22Rv1 (cell line): ENCODE data around the gene MPL.

ENCODE experiments used
- H3K27ac ChIP-seq: fragments of 450-650 bp; 2 replicates; pipeline ENCODE4 v1.5.1; 2017
- ZFX ChIP-seq: fragments of 450-650 bp; IDR thresholded peaks from 2 replicates; pipeline ENCODE4 v1.6.1; 2017; ENCODE audit warnings: antibody characterized with exemption, borderline replicate concordance
- TF ChIP-seq, protein P1 (sequence below): fragments of 450-650 bp; IDR thresholded peaks from 2 replicates; pipeline ENCODE4 v1.5.1; 2017; ENCODE audit warnings: mild to moderate bottlenecking

MPL gene

DNA sequence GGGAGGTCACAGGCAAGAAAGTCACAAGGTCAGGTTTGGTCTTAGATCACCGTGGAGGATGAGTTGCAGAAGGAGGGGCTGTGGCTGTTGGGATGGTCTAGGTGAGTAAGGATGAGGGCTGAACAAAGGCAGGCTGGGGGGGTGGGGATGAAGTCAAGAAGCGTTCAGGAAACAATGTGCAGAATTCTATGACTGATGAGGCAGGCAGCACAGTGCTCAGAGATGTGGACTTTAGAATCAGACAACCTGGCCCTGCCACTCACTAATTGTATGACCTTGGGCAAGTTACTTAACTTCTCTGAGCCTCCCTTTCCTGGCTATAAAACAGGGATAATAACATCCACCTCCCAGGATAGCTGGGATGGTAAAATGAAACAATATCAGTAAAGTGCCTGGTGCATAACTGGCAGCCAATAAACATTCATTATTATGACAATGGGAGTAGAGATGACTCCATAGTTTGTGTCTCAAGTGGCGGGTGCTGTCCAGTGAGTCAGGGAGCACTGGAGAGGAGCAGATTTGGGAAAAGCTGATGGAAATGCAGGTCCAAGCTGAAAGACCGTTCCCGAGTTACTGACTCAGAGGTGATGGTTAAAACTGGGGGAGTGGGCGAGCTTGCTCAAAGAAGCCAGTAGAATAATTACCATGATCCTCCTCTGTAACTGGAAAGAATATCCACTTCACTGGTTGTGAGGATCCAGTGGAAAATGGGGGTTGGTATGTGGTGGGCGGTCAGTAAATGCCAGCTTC is 34.7 kb upstream of the MPL start:
- no peak overlapping the region for H3K27ac ChIP-seq
- TF ChIP-seq, protein P1, sequence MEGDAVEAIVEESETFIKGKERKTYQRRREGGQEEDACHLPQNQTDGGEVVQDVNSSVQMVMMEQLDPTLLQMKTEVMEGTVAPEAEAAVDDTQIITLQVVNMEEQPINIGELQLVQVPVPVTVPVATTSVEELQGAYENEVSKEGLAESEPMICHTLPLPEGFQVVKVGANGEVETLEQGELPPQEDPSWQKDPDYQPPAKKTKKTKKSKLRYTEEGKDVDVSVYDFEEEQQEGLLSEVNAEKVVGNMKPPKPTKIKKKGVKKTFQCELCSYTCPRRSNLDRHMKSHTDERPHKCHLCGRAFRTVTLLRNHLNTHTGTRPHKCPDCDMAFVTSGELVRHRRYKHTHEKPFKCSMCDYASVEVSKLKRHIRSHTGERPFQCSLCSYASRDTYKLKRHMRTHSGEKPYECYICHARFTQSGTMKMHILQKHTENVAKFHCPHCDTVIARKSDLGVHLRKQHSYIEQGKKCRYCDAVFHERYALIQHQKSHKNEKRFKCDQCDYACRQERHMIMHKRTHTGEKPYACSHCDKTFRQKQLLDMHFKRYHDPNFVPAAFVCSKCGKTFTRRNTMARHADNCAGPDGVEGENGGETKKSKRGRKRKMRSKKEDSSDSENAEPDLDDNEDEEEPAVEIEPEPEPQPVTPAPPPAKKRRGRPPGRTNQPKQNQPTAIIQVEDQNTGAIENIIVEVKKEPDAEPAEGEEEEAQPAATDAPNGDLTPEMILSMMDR, result no peak
- no peak for TF ChIP-seq ZFX

DNA sequence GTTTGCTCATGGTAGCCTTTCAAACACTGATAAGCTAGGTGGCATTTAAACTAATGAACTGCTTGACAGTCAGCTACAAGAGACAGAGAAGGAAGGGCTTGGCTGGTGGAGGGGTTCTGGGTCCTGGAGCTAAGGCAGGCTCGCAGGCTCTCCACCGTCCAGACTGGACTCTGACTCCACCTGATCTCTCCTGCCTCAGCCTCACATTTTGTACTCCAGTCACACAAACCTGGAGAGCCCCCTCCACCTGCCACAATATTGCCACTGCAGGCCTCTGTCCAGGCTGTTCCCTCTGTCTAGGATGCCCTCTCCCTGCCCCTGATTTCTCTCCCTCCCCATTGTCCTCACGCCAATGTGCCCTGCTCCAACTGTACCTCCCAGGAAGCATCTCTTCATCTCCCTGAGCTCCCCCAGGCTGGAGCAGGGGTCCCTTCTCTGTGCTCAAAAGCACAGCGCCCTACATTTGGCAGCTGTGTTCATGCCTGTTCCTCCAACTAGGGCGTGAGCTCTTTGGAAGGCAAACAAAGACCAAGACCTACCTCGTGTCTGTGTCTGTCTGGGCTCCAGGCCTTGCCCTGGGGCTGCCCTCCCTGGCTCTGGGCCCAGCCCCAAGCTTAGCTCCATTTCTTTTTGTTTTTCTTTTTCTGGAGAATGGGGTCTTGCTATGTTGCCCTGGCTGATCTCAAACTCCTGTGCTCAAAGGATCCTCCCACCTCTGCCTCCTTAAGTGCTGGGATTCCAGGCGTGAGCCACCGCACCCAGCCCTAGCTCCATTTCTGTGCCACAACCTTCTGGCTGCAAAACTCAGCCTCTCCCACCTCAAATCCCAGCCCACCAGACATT is 33.9 kb upstream of the MPL start:
- no peak for TF ChIP-seq ZFX

DNA sequence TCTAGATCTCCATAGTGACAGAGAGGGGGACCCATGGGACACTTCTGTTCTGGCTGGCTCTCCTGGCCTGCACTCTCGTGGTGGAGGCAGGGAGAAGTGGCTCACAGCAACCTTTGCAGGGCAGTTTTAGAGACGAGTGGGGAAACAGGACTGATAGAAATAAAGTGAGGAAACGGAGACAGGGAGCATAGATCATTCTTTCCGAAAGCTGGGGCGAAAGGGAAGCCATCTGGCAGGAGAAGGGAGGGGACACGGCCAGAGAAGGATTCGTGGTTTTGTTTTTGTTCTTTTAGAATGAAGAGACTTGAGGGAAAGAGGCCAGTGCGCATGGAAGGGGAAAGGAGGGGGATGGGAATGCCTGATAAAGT is 33.3 kb upstream of the MPL start:
- H3K27ac ChIP-seq, result no peak overlapping the region
- TF ChIP-seq ZFX, result no peak
- TF ChIP-seq, protein P1, result no peak

More for the DNA sequence above, 33.9 kb upstream of the MPL start:
- no peak overlapping the region for H3K27ac ChIP-seq

DNA sequence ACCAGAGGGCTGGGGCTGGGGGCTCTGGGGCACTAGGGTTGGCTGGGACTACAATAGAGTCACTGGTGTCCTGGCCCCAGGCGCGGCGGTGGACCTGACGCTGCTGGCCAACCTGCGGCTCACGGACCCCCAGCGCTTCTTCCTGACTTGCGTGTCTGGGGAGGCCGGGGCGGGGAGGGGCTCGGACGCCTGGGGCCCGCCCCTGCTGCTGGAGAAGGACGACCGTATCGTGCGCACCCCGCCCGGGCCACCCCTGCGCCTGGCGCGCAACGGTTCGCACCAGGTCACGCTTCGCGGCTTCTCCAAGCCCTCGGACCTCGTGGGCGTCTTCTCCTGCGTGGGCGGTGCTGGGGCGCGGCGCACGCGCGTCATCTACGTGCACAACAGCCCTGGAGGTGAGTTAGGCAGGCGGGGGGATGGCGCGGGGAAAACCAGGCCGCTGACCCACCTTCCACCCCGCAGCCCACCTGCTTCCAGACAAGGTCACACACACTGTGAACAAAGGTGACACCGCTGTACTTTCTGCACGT is 32.8 kb upstream of the MPL start:
- no peak for TF ChIP-seq ZFX
- TF ChIP-seq, protein P1, result no peak
- no peak overlapping the region for H3K27ac ChIP-seq

DNA sequence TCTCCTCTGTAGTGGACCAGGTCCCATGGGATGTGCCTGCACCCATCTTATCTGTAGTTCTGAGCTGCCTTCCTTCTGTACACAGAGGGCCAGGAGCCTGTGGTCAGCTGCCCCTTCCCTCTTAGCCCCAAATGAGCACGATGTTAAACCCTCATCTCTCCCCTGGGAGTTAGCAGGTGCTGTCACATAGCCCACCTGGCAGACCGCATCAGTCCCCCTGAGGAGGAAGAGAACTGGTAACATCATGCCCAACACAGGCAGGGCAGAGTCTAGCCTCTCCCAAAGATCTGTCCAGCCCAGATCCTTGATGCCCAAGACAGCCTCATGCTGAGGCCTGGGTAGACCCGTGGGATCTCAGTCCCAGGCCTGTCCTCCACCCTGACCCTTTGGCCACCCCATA is 32.2 kb upstream of the MPL start:
- no peak overlapping the region for H3K27ac ChIP-seq
- TF ChIP-seq, protein P1, result no peak
- no peak for TF ChIP-seq ZFX

DNA sequence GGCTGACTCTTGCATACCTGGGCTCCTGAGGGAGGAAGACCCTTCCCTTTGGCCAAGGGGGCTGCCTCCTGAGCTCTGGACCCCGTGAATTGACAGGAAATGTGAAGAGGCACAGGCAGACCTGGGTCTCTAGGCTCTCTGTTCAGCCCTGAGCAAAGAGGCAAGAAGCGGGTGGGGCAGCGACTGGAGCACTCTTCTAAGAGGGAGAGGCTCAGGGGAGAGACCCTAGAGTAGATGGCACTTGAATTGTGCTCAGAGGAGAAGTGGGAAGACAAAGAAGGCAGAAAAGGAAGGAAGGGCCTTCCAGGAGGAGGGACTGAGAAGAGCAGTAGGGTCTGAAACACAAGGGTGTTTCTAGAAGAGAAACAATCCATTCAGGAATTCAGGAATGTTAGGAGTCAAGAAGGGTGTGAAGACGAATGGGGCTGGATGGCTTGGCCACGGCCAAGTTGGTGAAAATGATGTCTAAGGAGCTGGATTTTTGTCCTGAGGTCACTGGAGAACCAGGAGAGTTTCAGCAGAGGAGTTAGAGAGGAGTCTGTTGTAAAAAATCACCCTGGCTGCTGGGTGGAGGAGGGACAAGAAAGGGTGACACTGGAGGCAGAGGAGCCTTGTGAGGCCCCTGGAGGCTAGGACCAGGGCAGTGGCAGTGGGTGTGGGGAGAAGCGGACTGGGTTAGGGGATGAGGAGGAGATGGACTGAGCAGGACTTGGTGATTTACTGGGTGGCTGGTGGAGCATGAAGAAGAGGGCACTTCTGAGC is 31.5 kb upstream of the MPL start:
- TF ChIP-seq, protein P1, result no peak
- no peak overlapping the region for H3K27ac ChIP-seq

DNA sequence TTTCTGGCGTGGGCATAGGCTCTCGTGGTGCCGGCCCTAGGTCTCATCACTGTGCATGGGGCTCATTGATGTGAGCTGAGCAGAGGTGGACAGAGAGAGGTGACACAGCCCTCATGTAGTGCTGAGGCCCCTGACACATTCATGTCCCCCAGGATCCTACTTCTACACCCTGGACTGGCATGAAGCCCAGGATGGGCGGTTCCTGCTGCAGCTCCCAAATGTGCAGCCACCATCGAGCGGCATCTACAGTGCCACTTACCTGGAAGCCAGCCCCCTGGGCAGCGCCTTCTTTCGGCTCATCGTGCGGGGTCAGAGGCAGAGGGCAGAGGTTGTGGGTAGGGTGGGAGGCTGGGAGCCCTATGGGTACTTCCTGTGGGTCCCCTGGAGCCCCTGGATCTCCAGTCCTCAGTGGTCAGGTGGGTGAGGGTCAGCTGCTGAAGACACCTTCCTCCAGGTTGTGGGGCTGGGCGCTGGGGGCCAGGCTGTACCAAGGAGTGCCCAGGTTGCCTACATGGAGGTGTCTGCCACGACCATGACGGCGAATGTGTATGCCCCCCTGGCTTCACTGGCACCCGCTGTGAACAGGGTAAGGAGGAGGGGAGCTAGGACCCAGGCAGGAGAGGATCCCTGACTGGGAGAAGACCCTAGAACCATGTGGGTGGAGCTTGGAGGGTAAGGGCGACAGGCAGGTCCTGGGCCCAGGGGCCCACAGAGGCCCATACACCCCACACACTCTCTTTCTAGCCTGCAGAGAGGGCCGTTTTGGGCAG is 30.7 kb upstream of the MPL start:
- H3K27ac ChIP-seq, result no peak overlapping the region
- TF ChIP-seq ZFX, result no peak
- TF ChIP-seq, protein P1, result no peak
